ENCODE results near the gene IFITM2.
"Not testable (repeated sequence)": the region's sequence is repeated elsewhere in the genome, so short reads cannot be mapped to it uniquely, and the experiment has no call there.

DNA sequence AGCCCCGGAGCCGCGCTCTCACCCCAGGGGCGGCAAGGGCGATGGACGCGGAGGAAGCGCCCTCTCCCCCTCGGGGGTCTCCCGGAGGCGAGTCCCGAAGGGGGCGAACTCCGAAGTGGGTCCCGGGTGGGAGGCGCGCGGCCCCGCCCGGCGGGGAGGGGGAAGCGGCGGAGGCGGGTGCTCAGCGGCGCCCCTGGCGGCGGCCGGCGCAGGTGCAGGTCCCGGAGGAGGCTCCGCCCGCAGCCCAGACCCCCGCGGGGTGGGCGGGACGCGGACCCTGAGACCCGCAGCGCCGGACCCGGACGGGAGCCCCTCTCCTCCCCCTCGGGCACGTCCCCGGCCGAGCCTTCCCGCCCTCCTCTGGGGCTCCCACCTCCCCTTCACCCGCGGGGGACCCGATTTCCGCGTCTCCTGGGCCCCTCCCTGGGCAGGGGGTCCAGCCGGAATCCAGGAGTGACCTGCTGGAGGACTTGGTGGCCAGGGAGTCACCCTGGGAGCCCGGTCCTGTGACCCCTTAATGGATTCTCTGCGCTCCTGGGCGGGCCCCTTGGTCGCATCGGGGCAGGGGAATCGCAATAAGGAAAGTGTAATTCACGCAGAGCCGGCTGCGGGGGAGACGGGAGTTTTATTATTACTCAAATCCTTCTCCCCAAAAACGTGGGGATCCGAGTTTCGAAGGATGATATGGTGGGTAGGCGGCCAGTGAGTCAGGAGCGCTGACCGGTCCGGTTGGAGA is 3.6 kb downstream of the IFITM2 start:
- not testable (repeated sequence) for TF ChIP-seq CTCF, POLR2A (IDR thresholded peaks at IDR 0.05)

All from body of pancreas (tissue), 4 donors.